ENCODE measurements around the gene ARID3B.
"Not testable (repeated sequence)": the region's sequence is repeated elsewhere in the genome, so short reads cannot be mapped to it uniquely, and the experiment has no call there.

Gene ARID3B

GRCh38 chr15:74571191-74571590, 30.2 kb downstream of the ARID3B start:
- no peak for TF ChIP-seq ZNF274 (IDR thresholded peaks at IDR 0.05; ENCODE audit: low read depth, low read length)
- H3K4me3 ChIP-seq (ENCODE audit: low read length), result no peak overlapping the region

GRCh38 chr15:74573987-74574386, 33.0 kb downstream of the ARID3B start:
- no peak for TF ChIP-seq ZNF274 (IDR thresholded peaks at IDR 0.05; ENCODE audit: low read depth, low read length)
- no peak overlapping the region for H3K4me3 ChIP-seq (ENCODE audit: low read length)

GRCh38 chr15:74578496-74578994, 37.5 kb downstream of the ARID3B start:
- H3K4me3 ChIP-seq (ENCODE audit: low read length), result no peak overlapping the region
- TF ChIP-seq ZNF274 (IDR thresholded peaks at IDR 0.05; ENCODE audit: low read depth, low read length), result no peak

GRCh38 chr15:74579001-74579400, 38.0 kb downstream of the ARID3B start:
- no peak for TF ChIP-seq ZNF274 (IDR thresholded peaks at IDR 0.05; ENCODE audit: low read depth, low read length)
- no peak overlapping the region for H3K4me3 ChIP-seq (ENCODE audit: low read length)

- H3K4me3 ChIP-seq (ENCODE audit: low read length), result no peak overlapping the region
- no peak for TF ChIP-seq ZNF274 (IDR thresholded peaks at IDR 0.05; ENCODE audit: low read depth, low read length)
These were observed 39.7 kb downstream of the ARID3B start for GRCh38 chr15:74580538-74581350.

- no peak for TF ChIP-seq ZNF274 (IDR thresholded peaks at IDR 0.05; ENCODE audit: low read depth, low read length)
- H3K4me3 ChIP-seq (ENCODE audit: low read length), result no peak overlapping the region
These were observed 43.2 kb downstream of the ARID3B start for GRCh38 chr15:74584204-74584603.

GRCh38 chr15:74584779-74585178, 43.8 kb downstream of the ARID3B start:
- TF ChIP-seq ZNF274 (IDR thresholded peaks at IDR 0.05; ENCODE audit: low read depth, low read length), result no peak
- H3K4me3 ChIP-seq (ENCODE audit: low read length), result no peak overlapping the region

- TF ChIP-seq ZNF274 (IDR thresholded peaks at IDR 0.05; ENCODE audit: low read depth, low read length), result no peak
- H3K4me3 ChIP-seq (ENCODE audit: low read length), result no peak overlapping the region
These were observed 44.2 kb downstream of the ARID3B start for GRCh38 chr15:74585191-74585590.

- no peak overlapping the region for H3K4me3 ChIP-seq (ENCODE audit: low read length)
- TF ChIP-seq ZNF274 (IDR thresholded peaks at IDR 0.05; ENCODE audit: low read depth, low read length), result no peak
These were observed 44.8 kb downstream of the ARID3B start for GRCh38 chr15:74585857-74586256.

- no peak overlapping the region for H3K4me3 ChIP-seq (ENCODE audit: low read length)
- no peak for TF ChIP-seq ZNF274 (IDR thresholded peaks at IDR 0.05; ENCODE audit: low read depth, low read length)
These were observed 48.8 kb downstream of the ARID3B start for GRCh38 chr15:74589826-74590225.

GRCh38 chr15:74592222-74592621, 51.2 kb downstream of the ARID3B start:
- TF ChIP-seq ZNF274 (IDR thresholded peaks at IDR 0.05; ENCODE audit: low read depth, low read length), result no peak
- no peak overlapping the region for H3K4me3 ChIP-seq (ENCODE audit: low read length)

- H3K4me3 ChIP-seq (ENCODE audit: low read length), result no peak overlapping the region
- TF ChIP-seq ZNF274 (IDR thresholded peaks at IDR 0.05; ENCODE audit: low read depth, low read length), result no peak
These were observed 52.1 kb downstream of the ARID3B start for GRCh38 chr15:74593122-74593521.

GRCh38 chr15:74594455-74594854, 53.4 kb downstream of the ARID3B start:
- TF ChIP-seq ZNF274 (IDR thresholded peaks at IDR 0.05; ENCODE audit: low read depth, low read length), result no peak
- no peak overlapping the region for H3K4me3 ChIP-seq (ENCODE audit: low read length)

- TF ChIP-seq ZNF274 (IDR thresholded peaks at IDR 0.05; ENCODE audit: low read depth, low read length), result no peak
- no peak overlapping the region for H3K4me3 ChIP-seq (ENCODE audit: low read length)
These were observed 54.3 kb downstream of the ARID3B start for GRCh38 chr15:74595271-74595670.

- H3K4me3 ChIP-seq (ENCODE audit: low read length), result not testable (repeated sequence)
These were observed 55.7 kb downstream of the ARID3B start for GRCh38 chr15:74596736-74597135.

GRCh38 chr15:74597146-74597705, 56.2 kb downstream of the ARID3B start:
- not testable (repeated sequence) for H3K4me3 ChIP-seq (ENCODE audit: low read length)
